ENCODE measurements around the gene DHCR24.

DNA sequence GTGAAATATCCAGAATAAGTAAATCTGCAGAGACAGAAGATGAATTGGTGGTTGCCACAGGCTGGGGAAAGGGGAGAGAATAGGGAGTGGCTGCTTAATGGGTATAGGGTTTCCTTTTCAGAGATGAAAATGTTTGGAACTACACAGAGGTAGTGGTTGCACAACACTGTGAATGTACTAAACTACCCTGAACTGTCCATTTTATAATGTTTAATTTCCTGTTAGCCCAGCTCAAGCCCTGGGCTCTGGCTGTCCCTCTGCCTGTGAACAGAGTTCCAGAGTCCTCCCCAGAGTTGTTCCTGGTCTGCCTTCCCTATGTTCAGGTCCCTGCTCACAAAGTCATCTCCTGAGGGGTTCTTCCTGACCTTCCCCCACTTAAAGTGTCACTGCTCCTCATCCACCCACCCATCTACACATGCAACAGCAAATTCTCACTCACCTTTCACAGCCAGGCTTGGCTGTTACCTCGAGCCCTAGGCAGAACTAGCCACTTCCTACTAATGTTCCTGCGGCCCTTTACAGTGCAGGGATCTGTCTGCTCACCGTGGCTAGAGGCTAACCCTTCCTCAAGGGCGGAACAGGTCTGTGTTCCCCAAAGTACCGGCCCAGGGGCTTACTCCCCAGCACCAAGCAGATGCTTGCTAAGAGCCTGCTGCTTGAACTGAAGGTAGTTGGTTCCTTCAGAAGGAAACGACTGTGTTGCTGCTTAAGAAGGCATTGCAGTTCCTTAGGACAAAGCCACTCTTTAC, 22.4 kb downstream of the DHCR24 start:
- TF ChIP-seq, protein P1, sequence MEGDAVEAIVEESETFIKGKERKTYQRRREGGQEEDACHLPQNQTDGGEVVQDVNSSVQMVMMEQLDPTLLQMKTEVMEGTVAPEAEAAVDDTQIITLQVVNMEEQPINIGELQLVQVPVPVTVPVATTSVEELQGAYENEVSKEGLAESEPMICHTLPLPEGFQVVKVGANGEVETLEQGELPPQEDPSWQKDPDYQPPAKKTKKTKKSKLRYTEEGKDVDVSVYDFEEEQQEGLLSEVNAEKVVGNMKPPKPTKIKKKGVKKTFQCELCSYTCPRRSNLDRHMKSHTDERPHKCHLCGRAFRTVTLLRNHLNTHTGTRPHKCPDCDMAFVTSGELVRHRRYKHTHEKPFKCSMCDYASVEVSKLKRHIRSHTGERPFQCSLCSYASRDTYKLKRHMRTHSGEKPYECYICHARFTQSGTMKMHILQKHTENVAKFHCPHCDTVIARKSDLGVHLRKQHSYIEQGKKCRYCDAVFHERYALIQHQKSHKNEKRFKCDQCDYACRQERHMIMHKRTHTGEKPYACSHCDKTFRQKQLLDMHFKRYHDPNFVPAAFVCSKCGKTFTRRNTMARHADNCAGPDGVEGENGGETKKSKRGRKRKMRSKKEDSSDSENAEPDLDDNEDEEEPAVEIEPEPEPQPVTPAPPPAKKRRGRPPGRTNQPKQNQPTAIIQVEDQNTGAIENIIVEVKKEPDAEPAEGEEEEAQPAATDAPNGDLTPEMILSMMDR (conservative IDR thresholded peaks at IDR 0.05) = no peak
- no peak for TF ChIP-seq ZFX (IDR thresholded peaks at IDR 0.05)
